Panc1 (cell line): ENCODE measurements around the gene NMT1.

ENCODE experiments used
- POLR2AphosphoS5 ChIP-seq: IDR thresholded peaks from 2 replicates; pipeline ENCODE4 v1.6.1; 2012; ENCODE audit warnings: mild to moderate bottlenecking, low read depth, low read length, moderate library complexity
- SIN3A ChIP-seq: IDR thresholded peaks from 2 replicates; pipeline ENCODE4 v1.6.1; 2012; ENCODE audit warnings: low read depth, mild to moderate bottlenecking, low read length, moderate library complexity, borderline replicate concordance; ENCODE audit not compliant: insufficient read depth
- TCF7L2 ChIP-seq: IDR thresholded peaks from 2 replicates; pipeline ENCODE4 v1.6.1; 2011; ENCODE audit warnings: mild to moderate bottlenecking, low read depth, low read length, inconsistent platforms
- TF ChIP-seq, protein P1 (sequence below): fragments of 450-650 bp; IDR thresholded peaks from 2 replicates; pipeline ENCODE4 v1.5.1; 2017; ENCODE audit warnings: mild to moderate bottlenecking
- TF ChIP-seq, protein P2 (sequence below), 2 experiments: IDR thresholded peaks; 2 replicates each; pipeline ENCODE4 v1.6.1; 2011 to 2012; ENCODE audit warnings: low read depth in 2 of 2, control low read depth in 1 of 2, low read length in 1 of 2, mild to moderate bottlenecking in 1 of 2, moderate library complexity in 1 of 2; ENCODE audit not compliant: insufficient read depth in 1 of 2

GRCh38 chr17:45132320-45132571 lies 71.1 kb downstream of the NMT1 start, which contains the start of gene PLCD3:
- TF ChIP-seq SIN3A (no peak), POLR2AphosphoS5 (no peak), TCF7L2 (no peak)
- TF ChIP-seq, protein P1, sequence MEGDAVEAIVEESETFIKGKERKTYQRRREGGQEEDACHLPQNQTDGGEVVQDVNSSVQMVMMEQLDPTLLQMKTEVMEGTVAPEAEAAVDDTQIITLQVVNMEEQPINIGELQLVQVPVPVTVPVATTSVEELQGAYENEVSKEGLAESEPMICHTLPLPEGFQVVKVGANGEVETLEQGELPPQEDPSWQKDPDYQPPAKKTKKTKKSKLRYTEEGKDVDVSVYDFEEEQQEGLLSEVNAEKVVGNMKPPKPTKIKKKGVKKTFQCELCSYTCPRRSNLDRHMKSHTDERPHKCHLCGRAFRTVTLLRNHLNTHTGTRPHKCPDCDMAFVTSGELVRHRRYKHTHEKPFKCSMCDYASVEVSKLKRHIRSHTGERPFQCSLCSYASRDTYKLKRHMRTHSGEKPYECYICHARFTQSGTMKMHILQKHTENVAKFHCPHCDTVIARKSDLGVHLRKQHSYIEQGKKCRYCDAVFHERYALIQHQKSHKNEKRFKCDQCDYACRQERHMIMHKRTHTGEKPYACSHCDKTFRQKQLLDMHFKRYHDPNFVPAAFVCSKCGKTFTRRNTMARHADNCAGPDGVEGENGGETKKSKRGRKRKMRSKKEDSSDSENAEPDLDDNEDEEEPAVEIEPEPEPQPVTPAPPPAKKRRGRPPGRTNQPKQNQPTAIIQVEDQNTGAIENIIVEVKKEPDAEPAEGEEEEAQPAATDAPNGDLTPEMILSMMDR = no peak
- TF ChIP-seq, protein P2, sequence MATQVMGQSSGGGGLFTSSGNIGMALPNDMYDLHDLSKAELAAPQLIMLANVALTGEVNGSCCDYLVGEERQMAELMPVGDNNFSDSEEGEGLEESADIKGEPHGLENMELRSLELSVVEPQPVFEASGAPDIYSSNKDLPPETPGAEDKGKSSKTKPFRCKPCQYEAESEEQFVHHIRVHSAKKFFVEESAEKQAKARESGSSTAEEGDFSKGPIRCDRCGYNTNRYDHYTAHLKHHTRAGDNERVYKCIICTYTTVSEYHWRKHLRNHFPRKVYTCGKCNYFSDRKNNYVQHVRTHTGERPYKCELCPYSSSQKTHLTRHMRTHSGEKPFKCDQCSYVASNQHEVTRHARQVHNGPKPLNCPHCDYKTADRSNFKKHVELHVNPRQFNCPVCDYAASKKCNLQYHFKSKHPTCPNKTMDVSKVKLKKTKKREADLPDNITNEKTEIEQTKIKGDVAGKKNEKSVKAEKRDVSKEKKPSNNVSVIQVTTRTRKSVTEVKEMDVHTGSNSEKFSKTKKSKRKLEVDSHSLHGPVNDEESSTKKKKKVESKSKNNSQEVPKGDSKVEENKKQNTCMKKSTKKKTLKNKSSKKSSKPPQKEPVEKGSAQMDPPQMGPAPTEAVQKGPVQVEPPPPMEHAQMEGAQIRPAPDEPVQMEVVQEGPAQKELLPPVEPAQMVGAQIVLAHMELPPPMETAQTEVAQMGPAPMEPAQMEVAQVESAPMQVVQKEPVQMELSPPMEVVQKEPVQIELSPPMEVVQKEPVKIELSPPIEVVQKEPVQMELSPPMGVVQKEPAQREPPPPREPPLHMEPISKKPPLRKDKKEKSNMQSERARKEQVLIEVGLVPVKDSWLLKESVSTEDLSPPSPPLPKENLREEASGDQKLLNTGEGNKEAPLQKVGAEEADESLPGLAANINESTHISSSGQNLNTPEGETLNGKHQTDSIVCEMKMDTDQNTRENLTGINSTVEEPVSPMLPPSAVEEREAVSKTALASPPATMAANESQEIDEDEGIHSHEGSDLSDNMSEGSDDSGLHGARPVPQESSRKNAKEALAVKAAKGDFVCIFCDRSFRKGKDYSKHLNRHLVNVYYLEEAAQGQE (IDR thresholded peaks at IDR 0.05; ENCODE audit: insufficient read depth in 1 of 2, low read depth in 2 of 2, low read length in 1 of 2) = no peak
